HG02571 (cell line): Measurements from ENCODE around the gene CTBP2.
"Not testable (repeated sequence)": the region's sequence is repeated elsewhere in the genome, so short reads cannot be mapped to it uniquely, and the experiment has no call there.

Source experiments
- ATAC-seq: cut with Tn5 transposase; IDR thresholded peaks from one replicate; pipeline ENCODE4 v1.9.1; 2021; ENCODE audit warnings: mild to moderate bottlenecking, moderate library complexity; ENCODE audit not compliant: unreplicated experiment

Gene CTBP2

DNA sequence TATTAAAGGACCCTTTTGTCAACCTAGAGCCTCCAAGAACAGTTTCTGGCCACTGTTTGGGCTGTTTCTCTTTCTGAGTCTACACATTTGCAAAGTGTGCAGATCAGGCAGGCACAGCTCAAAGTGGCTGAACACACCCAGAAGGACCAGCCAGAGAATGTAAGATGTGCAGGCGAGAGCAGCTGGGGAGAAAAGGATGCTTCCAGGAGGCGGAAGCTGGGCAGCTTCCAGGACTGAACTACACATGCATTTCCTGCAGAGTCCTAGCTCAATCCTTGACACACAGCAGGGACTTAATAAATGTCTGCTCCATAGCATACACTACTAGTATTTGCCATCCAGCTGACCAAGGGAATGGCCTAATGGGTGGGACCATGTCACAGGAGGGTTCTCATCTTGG is 70.9 kb downstream of the CTBP2 start:
- ATAC-seq, result no peak

DNA sequence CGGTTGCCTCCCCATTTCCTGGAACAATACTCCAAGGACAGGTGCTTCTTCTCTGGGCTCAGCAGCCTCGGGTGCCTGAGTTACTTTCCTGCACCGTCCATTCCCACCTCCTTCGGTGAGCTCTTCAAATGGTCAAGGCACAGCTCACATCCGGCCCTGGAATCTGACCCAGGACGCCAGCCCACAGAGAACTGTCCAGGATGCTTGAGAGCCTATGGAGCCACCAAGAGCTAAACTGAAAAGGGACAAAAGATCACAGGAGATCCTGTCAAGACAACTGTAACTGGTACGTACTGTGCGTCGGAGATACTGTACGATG is 72.5 kb downstream of the CTBP2 start:
- ATAC-seq, result no peak

DNA sequence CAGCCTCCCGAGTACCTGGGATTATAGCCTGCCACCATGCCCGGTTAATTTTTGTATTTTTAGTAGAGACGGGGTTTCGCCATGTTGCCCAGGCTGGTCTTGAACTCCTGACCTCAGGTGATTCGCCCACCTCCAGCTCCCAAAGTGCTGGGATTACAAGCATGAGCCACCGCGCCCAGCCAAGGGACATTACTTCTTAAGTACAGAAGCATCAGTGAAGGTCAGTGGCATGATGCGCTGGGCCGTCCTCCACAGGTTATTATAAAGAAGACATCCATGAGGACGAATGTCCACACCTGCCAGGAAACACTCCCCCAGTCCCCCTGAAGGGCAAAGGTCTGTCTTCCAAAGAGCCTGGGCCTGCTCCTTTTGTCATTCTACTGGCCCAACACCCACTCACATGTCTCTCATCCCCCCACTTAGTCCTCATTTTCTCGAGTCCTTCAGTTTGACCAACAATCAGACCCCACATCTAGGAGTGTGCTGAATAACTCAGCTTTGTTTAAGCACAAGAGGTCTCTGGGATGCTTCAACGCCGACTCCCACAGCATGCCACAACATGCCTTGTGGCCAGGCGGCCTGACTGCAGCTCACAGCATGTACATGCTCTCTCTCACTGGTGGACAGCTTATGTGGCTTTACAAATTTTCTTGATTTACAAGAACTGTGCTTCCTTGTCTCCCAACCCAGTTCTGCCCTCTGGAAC is 73.0 kb downstream of the CTBP2 start:
- no peak for ATAC-seq

DNA sequence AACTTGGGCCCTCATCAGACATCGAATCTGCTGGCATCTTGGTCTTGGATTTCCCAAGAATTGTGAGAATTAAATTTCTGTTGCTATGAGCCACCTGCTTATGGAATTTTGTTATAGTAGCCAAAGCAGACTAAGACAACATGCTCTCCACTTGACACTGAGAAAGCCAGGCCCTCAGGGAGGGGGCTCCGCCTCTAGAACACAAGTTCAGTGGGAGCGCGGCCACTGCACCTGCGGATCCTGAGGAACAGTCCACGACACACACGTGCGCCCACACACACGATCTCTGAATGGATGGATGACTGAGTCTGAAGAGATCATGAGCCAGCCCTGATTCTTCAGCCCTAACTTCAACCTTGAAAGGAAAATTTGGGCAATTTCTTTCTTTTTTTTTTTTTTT is 73.7 kb downstream of the CTBP2 start:
- no peak for ATAC-seq

DNA sequence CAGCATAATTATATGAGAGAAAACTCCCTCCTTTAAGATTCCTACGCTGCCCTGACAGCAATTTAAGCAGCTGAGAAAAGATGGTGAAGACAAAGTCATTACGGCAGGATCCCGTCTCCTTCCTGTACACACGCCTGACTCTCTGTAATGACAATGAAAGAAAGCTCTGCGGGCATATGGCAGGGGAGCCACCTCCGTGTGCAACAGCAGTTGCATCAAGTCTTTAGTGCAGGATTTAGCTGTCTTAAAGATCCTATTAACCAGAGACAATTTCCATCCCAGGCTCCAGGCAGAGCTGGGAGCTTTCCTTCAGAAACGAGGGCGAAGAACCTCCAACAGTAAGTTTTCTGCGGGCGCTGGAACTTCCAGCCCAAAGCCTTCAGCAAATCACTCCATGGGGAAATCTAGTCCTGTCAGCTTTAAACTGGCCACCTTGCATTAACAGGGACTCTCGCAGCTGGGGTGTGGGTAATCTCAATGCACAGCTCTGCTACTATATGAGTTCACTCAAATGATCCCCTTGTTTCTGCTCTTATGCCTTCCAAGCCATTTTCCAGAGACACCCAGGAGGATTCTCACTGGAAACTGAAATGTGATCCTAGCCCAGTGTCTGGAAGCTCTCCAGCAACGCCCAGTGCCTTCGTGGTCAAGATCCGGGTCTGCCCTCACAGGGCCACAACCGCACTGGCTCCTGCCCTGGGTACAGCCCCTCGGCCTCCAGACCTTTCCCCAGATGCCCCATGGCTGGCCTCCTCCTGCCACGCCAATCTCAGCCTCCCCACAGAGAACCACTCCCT is 74.9 kb downstream of the CTBP2 start:
- ATAC-seq, result no peak

DNA sequence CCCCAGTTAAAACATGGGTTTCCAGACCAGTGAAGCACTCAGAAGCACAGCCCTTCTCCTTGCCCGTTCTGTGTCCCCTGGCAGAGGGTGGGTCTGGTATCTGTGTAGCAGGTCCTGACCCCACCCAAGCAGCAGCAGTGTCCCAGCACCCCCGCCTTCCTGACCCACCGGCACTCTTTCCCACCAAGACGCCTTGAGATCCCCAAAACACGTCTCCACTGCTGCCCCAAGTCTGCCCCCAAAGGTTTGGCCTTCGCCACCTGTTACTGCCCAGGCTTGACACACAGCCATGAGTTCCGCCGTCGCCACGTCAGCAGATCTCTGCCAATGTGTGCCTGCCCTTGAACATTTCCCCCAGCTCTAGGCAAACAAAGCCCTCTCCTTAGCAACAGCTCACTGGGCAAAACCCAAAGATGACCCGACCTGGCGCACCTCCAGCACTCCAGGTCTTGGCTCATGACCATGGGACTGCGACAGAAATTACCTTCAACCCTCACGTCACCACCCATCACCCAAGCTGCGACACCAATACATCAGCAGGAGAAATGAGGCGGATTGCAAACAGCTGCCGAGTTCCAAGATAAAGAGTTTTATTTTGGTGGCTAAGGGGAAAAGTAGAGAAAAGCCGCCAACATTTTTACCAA is 75.6 kb downstream of the CTBP2 start:
- ATAC-seq, result no peak

DNA sequence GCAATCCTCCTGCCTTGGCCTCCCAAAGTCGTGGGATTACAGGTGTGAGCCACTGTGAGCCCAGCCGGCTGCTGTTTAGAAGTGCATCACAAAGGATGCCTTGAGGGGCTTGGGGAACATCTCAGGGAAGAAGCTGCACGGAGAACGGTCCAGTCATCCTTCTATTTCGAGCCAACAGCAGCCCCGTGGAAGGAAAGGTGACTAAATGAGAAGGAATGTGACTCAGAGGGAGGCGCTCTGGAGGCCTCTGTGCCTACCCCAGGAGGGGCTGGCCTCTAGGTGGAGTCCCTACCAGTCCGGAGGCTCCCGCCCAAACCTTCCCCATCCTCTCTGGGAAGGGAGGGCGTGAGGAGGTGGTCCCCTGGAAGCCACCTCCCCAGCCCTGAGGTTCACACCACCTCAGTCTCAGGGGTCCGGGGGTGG is 76.2 kb downstream of the CTBP2 start:
- no peak for ATAC-seq

DNA sequence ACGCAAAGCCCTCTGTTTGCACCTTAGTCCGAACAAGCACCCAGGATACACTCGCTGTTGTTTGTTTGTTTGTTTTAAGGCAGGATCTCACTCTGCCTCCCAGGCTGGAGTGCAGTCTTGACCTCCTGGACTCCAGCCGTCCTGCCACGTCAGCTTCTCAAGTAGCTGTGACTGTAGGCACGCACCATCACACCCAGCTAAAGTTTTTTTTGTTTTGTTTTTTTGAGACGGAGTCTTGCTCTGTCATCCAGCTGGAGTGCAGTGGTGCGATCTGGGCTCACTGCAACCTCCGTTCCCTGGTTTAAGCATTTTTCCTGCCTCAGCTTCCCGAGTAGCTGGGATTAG is 76.8 kb downstream of the CTBP2 start:
- no peak for ATAC-seq

DNA sequence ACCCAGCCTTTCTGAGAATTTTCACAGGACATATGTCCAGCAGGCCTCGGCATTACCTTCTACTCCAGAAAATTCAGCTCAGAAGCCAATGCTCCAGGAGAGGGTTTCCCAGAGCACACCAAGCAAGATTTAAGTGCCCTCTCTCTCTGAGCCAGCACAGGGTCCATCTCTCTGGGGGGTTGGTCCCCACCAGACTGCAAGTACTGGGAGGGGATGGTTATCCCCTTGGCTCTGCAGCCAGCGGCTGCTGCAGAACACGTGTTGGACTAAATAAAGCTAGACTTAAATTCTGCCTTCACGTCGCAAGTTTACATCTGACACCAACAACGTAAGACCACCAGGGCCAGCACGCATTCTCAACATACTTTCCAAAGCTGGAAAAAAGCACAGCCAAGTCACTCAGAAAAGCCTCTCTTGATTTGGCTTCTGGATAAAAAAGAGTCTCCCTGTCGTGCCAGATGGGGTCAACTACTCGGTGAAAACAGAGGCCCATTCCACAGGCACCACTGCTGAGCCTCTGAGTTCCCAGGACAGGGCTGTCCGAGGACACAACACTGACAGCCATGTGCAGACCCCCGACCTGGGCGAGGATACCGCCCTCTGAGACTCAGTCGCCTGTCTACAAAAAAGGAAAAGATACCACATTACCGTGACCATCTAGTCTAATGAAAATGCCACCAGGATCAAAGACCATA is 77.3 kb downstream of the CTBP2 start:
- no peak for ATAC-seq

DNA sequence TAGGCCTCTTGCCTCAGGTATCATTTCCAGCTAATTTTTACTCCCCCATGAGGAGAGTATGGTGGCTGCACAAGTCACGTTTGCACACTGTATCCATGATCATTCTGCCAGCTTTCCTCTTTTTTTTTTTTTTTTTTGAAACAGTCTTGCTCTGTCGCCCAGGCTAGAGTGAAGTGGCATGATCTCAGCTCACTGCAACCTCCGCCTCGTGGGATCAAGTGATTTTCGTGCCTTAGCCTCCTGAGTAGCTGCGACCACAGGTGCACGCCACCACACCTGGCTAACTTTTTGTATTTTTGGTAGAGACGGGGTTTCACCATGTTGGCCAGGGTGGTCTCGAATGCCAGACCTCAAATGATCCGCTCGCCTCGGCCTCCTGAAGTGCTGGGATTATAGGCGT is 77.9 kb downstream of the CTBP2 start:
- ATAC-seq, result not testable (repeated sequence)

DNA sequence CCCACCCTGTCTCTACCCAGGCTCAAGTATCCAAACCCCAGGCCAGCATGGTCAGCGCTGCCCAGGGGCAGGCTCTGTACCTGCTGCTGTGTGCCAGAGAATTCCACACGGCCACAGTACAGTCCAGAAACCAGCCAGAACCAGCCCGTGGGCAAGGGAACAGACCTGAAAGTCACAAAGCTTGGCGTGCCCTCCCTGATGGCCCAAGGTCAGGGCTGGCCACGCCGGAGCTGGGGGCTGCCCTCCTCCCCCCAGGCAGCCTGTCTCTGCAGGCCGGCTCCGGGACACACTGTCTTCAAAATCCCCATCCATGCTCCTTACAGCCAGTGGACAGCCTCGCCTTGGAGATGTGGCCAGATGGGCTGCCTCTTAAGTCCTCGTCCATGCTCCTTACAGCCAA is 78.4 kb downstream of the CTBP2 start:
- ATAC-seq, result no peak

DNA sequence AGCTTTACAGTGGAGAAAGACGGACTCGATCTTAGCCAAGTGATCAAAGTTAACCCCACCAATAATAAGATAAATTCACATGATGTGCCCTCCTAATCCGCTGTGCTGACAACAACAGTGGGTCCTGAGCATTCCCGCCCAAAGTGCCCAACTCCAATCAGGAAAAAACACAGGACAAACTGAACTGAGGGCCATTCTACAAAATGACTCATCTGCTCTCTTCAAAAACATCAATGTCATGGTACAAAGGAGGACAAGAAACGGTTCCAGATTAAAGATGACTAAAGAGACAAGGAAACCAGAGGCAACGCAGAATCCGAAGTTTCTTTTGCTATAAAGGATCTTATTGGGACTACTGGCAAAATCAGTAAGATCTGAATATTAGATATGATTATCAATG is 79.4 kb downstream of the CTBP2 start:
- no peak for ATAC-seq

DNA sequence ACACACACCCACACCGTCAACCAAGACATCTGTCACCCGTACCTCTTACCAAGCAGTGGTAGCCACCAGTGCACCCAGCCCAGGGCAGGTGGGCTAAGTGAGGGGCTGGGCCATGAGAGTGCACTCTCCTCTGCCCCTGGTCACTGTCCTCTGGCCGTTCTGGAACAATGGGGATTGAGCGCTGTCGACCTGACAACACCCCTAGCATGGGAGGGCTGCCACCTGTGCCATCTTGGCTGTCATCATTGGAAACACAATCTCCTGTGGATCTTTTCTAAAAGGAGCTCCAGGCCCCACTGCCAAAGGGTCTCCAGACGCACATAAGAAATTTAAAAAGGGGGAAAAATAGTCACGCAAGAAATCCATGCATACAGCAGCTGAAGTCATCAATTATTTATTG is 80.1 kb downstream of the CTBP2 start:
- ATAC-seq, result no peak

DNA sequence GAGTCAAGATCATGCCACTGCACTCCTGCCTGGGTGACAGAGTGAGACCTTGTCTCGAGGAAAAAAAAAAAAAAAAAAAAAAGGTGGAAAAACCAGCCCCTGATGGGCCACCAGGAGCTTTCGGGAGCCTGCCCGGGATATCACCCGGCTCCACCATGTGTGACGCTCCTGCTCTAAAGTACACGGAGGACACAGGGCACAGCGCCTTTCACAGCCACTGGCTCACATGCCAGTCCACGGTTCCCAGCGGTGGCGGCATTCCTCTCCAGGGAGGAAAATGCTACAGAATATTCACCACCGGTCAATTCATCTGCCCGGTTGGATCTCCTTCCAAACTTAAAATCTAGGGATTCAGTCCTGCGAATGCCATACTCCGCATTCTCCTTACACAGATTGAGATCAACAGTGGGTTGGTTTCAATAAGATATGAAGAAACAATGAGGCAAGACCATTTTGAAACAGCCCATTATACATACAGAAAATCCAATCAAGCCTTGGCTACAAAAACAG is 81.2 kb downstream of the CTBP2 start:
- ATAC-seq, result no peak

DNA sequence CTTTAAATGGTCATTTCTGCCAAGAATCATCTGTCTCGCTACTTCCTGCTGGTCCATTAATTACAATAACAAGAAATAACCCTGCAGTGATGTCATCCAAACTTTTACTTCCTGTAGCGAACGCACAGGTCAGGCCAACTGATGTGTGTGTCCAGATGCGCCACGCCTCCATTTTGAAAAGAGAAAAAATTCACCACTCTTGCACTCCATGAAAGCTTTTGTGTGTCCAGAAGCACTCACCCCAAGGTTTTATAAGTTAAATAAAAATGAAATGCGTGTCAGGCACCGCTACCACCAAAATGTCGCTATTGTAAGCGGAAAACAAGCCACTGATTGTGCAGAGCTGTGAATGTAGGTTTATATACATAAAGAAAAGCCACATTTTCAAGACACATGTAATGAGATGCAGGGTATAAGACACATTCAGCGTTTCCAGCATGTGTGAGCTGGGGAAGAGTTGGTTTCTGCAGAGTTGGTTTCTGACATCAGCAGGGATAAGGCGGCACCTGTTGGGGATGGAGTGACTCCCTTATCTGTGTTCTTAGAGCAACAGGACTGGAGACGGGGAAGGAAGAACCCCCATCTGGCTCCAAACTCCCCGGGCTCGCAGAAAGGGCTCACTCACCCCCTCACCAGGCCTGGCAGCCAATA is 83.3 kb downstream of the CTBP2 start:
- no peak for ATAC-seq

DNA sequence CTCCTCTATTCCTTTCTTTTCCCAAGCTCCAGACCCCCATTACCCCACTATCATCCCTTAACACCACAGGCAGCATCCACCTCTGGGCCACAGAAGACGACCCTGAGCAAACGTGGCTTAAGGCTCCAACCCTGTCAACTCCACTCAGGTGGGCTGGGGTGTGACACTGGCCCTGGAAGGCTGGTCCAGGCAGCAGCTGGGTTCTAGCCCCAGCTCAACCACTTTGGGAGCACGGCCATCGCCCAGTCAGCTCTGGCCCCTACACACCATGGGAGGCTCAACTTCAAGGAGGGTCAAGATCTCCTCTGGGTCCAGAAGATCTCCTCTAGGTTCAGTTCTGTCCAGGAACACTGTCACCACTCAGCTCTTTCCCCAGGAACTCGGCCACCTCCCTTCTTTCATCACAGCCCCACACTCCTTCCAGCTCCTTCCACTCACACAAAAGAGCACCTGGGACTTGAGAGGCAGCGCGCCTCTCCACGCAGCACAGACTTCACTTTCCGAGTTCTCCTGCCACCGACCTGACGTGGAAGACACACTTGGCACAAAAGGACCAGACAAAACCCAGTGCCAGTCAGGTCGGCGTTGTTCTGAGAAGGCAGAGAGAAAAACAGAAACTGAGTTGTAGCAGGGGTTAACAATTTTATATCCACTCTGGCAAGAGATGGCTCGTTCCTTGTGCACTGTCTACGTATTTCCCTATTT is 84.1 kb downstream of the CTBP2 start:
- ATAC-seq, result no peak

DNA sequence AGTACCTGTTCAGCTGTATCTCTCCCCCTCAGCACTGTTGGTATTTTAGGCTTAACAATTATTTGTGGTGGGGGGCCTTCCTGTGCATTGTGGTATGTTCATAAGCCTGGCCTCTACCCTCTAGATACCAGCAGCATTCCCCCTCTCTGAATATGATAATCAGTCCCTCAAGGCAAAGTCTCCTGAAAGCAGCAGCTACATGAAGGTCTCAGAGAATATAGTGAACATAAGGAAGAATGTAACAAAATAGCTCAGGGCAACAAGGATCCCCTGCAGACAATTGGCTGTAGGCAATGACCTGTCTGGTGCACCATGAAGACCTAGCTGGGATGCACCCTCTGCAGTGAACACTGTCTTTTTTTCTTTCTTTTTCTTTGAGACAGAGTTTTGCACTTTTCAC is 86.4 kb downstream of the CTBP2 start:
- no peak for ATAC-seq

DNA sequence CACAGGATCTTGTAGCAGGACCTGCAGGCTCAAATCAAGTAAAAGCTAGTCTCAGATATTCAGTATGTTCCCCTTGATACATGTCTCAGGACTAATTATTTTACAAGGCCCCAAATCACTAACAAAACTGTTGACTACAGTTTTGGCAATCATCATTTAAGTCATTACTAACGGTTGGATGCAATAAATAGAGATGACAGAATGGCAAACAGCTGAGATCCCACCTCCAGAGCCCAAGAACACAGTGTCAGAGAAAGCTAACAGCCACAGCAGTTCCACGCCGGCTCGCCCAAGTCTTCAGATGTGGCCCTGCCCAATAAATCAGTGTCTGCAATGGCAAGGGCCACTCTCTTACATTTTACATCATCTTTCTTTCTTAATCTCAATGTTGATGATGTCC is 87.6 kb downstream of the CTBP2 start:
- ATAC-seq, result no peak

DNA sequence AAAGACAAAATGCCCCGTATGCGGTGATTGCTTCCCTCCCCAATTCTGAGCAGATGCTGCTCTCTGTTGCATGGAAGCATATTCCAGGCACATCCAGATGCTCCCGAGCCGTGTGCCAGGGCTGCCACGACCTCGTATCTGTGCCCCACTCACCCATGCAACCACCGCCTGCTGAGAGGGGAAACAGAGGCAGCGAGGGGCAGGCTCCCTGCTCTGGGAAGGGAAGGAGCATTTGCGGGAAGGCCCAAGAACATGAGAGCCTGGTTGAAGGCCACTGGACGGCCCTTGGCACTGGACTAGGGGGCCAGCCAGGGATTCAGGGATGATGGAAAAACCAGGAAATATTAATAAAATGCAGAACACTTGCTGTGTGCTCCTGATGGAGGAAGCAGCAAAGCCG is 89.4 kb downstream of the CTBP2 start:
- no peak for ATAC-seq

DNA sequence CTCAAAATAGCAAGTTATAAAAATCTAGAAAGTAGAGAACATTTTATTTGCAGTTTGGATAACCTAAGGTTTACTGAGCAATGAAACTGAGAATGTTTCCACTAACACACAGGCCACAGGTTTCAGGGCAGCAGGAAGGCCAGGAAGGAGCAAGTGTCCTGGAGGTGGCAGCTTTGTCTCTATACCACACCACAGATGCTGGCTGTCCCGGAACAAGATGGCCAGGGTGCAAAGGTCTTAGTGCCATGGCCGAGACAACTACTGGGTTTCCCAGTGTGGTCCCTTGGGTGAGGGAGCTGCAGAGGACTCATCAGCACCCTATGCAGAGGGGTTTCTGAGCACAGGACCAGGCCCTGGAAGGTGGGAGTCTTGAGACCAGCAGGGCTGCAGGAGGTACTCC is 92.0 kb downstream of the CTBP2 start:
- no peak for ATAC-seq
